Spleen (tissue), 11 donors: ENCODE data around the gene FRMD4A. TPM values are rescaled to one million over a fixed set of nuclear protein-coding genes. Genes with fewer than 3 reads are reported as not detected.

Experiments used
- DNase-seq: peaks from one replicate; pipeline ENCODE4 v3.0.0-alpha.2; 2020
- H3K27ac ChIP-seq, 8 donors: fragments of 200-600 bp; sonication (generic) in 7 of 8; 1 replicate in 4 of 8; 2 replicates in 4 of 8; pipeline versions ENCODE4 v1.5.0 to v1.8.0; 2016 to 2021; ENCODE audit warnings: inconsistent platforms in 4 of 8, mild to moderate bottlenecking in 4 of 8, moderate library complexity in 1 of 8
- H3K27me3 ChIP-seq, 7 donors: fragments of 200-600 bp; sonication (generic) in 6 of 7; replicated peaks in 1 of 7; 1 replicate in 4 of 7; 2 replicates in 3 of 7; pipeline versions ENCODE4 v1.5.0 to v1.8.0; 2016 to 2021; ENCODE audit warnings: inconsistent platforms in 3 of 7, mild to moderate bottlenecking in 1 of 7
- H3K36me3 ChIP-seq, 6 donors: fragments of 200-600 bp; sonication (generic) in 5 of 6; 1 replicate in 4 of 6; 2 replicates in 2 of 6; pipeline versions ENCODE4 v1.5.0 to v1.8.0; 2016 to 2021; ENCODE audit warnings: inconsistent platforms in 2 of 6
- H3K4me1 ChIP-seq, 6 donors: fragments of 200-600 bp; sonication (generic) in 5 of 6; 1 replicate in 3 of 6; 2 replicates in 3 of 6; pipeline versions ENCODE4 v1.5.0 to v1.8.0; 2016 to 2021; ENCODE audit warnings: inconsistent platforms in 3 of 6
- H3K4me3 ChIP-seq, 8 donors: fragments of 200-600 bp; sonication (generic) in 7 of 8; 1 replicate in 4 of 8; 2 replicates in 4 of 8; pipeline versions ENCODE4 v1.5.0 to v1.8.0; 2016 to 2021; ENCODE audit warnings: inconsistent platforms in 4 of 8, mild to moderate bottlenecking in 4 of 8, moderate library complexity in 2 of 8
- H3K9me3 ChIP-seq, 8 donors: fragments of 200-600 bp; sonication (generic) in 7 of 8; 1 replicate in 4 of 8; 2 replicates in 4 of 8; pipeline versions ENCODE4 v1.5.0 to v1.8.0; 2016 to 2021; ENCODE audit warnings: inconsistent platforms in 4 of 8
- CTCF ChIP-seq, 11 experiments: fragments of 200-600 bp in 7 of 11; fragments of 450-650 bp in 4 of 11; sonication (generic) in 4 of 11; IDR thresholded peaks in 8 of 11; conservative IDR thresholded peaks in 3 of 11; 1 replicate in 7 of 11; 2 replicates in 4 of 11; pipeline versions ENCODE4 v1.4.0 to v1.8.0; 2016 to 2021; ENCODE audit warnings: antibody characterized with exemption in 11 of 11, inconsistent platforms in 4 of 11, mild to moderate bottlenecking in 1 of 11
- POLR2A ChIP-seq, 3 donors: fragments of 450-650 bp; IDR thresholded peaks; one replicate each; pipeline ENCODE4 v1.5.1; 2017; ENCODE audit warnings: antibody characterized with exemption in 3 of 3, mild to moderate bottlenecking in 1 of 3
- POLR2AphosphoS5 ChIP-seq, 3 donors: sonication (generic); formaldehyde crosslinking; IDR thresholded peaks; one replicate each; pipeline ENCODE4 v1.5.1; 2017; ENCODE audit warnings: antibody characterized with exemption in 3 of 3
- WGBS, 5 donors: extraction: QIAGEN DNeasy Blood & Tissue Kit in 3 of 5; methylation state at CpG; one replicate each; pipeline versions ENCODE4 v1.1.5 to v1.1.7; 2013 to 2018; 5-methylcytosine and 5-hydroxymethylcytosine counted together
- intact Hi-C: fragments of 100-400 bp; cut with DNase I; formaldehyde crosslinking; loops from one replicate; pipeline ENCODE4 v1.15.0; 2023; ENCODE audit warnings: low total_unique reads
- polyA plus RNA-seq, 3 donors: library from polyadenylated mRNA; stranded (reverse); fragments of 200-250 nt; gene quantifications; one replicate each; pipeline ENCODE4 v1.2.1, GENCODE V29; 2013
- total RNA-seq, 7 donors: library from RNA; depleted of rRNA in 3 of 7; stranded (reverse); fragments of >200 nt in 3 of 7; fragmentation: NEBNext Ultra II Directional in 4 of 7; extraction: Animal tissue kit (Norgen Biotek cat#: 25700) in 4 of 7; gene quantifications; one replicate each; pipeline versions ENCODE4 v1.1.0 to v1.2.1, GENCODE V29; 2016 to 2021
- donor health status: healthy with polysubstance abuse.
- donor health status: DM: no; HTN: no; CAD: no; lungs with moderate emphysema.
- donor health status: DM: no; HTN: no; CAD: no.
- donor health status: Bipolar disorder and iron deficiency.
- donor health status: healthy.
- donor health status: DM: no; HTN: no; CAD: no.
- donor health status: DM: yes; HTN: yes; CAD: no.

Gene FRMD4A
- total and polyA plus RNA-seq, 10 donors = 9.2 to 141 (median 80.5) TPM

- H3K4me3 ChIP-seq = no peak overlapping the region
- H3K9me3 ChIP-seq = no peaks in the 10 kb centered on the region
- no peaks in the 10 kb centered on the region for H3K4me1 ChIP-seq
- H3K36me3 ChIP-seq = no peaks in the 10 kb centered on the region
- TF ChIP-seq CTCF (IDR thresholded peaks at IDR 0.05 in 8 of 11, conservative IDR thresholded peaks at IDR 0.05 in 3 of 11) (no peak), POLR2A (IDR thresholded peaks at IDR 0.05) (no peak), POLR2AphosphoS5 (IDR thresholded peaks at IDR 0.05) (no peak)
- WGBS, 5 donors = 81 to 92% (median 89%) methylated on average over 3 of the region's 3 CpGs
- no peak for DNase-seq
- intact Hi-C loops = no loop called here
- H3K27ac ChIP-seq = no peak overlapping the region
- no peaks in the 10 kb centered on the region for H3K27me3 ChIP-seq
These were observed 594.2 kb downstream of the FRMD4A start for GRCh38 chr10:13736506-13736905.

- WGBS, 5 donors = 87 to 95% (median 91%) methylated on average over 8 of the region's 8 CpGs
- Histone ChIP-seq H3K27ac (no peak overlapping the region), H3K9me3 (no peaks in the 10 kb centered on the region), H3K4me1 (peaks cover 0 to 10% (median 0%) of the 10 kb centered on the region in 6 donors), H3K36me3 (no peaks in the 10 kb centered on the region), H3K4me3 (no peak overlapping the region), H3K27me3 (no peaks in the 10 kb centered on the region)
- no peak for TF ChIP-seq CTCF (IDR thresholded peaks at IDR 0.05 in 8 of 11, conservative IDR thresholded peaks at IDR 0.05 in 3 of 11)
- TF ChIP-seq POLR2A (IDR thresholded peaks at IDR 0.05) = no peak
- TF ChIP-seq POLR2AphosphoS5 (IDR thresholded peaks at IDR 0.05) = no peak
- intact Hi-C loops = no loop called here
- DNase-seq = no peak
These were observed 596.6 kb downstream of the FRMD4A start for GRCh38 chr10:13734151-13734550.

- intact Hi-C loops = no loop called here
- no peak overlapping the region for H3K4me3 ChIP-seq
- no peaks in the 10 kb centered on the region for H3K9me3 ChIP-seq
- DNase-seq = no peak
- H3K27ac ChIP-seq = no peak overlapping the region
- no peaks in the 10 kb centered on the region for H3K36me3 ChIP-seq
- 88 to 94% (median 91%) methylated on average over 7 of the region's 7 CpGs for WGBS, 5 donors
- H3K27me3 ChIP-seq = no peaks in the 10 kb centered on the region
- H3K4me1 ChIP-seq = peaks cover 0 to 10% (median 0%) of the 10 kb centered on the region in 6 donors
- no peak for TF ChIP-seq POLR2A (IDR thresholded peaks at IDR 0.05)
- TF ChIP-seq POLR2AphosphoS5 (IDR thresholded peaks at IDR 0.05) = no peak
- TF ChIP-seq CTCF (IDR thresholded peaks at IDR 0.05 in 8 of 11, conservative IDR thresholded peaks at IDR 0.05 in 3 of 11) = no peak
These were observed 597.7 kb downstream of the FRMD4A start for GRCh38 chr10:13733071-13733470.

- H3K27me3 ChIP-seq = no peaks in the 10 kb centered on the region
- DNase-seq = no peak
- H3K4me1 ChIP-seq = peaks cover 0 to 10% (median 0%) of the 10 kb centered on the region in 6 donors
- 41 to 70% (median 64%) methylated on average over 4 to 6 of the region's 6 CpGs for WGBS, 5 donors
- no peak overlapping the region for H3K4me3 ChIP-seq
- H3K9me3 ChIP-seq = no peaks in the 10 kb centered on the region
- H3K27ac ChIP-seq = no peak overlapping the region
- intact Hi-C loops = no loop called here
- H3K36me3 ChIP-seq = no peaks in the 10 kb centered on the region
- TF ChIP-seq CTCF (IDR thresholded peaks at IDR 0.05 in 8 of 11, conservative IDR thresholded peaks at IDR 0.05 in 3 of 11) (no peak), POLR2AphosphoS5 (IDR thresholded peaks at IDR 0.05) (no peak), POLR2A (IDR thresholded peaks at IDR 0.05) (no peak)
These were observed 598.3 kb downstream of the FRMD4A start for GRCh38 chr10:13732465-13732881.
